Natural killer cell (primary cell): Measurements from ENCODE around the gene CSNK1E. TPM values are rescaled to one million over a fixed set of nuclear protein-coding genes. Genes with fewer than 3 reads are reported as not detected.

Source experiments
- ATAC-seq, 3 donors: fragments of 150-1000 bp in 2 of 3; fragments of 200-7000 bp in 1 of 3; cut with Tn5 transposase; 1 replicate in 1 of 3; 2 replicates in 2 of 3; pipeline ENCODE4 v1.10.0; 2021; ENCODE audit warnings: mild to moderate bottlenecking in 2 of 3, moderate library complexity in 2 of 3
- DNase-seq, 2 donors: peaks; one replicate each; pipeline versions ENCODE4 v3.0.0 to v3.0.0-alpha.2; 2013 to 2021; ENCODE audit warnings: mixed read lengths in 1 of 2
- H3K27ac ChIP-seq: one replicate; pipeline ENCODE4 v1.5.1; 2013; ENCODE audit warnings: mild to moderate bottlenecking, low read length
- H3K27me3 ChIP-seq: one replicate; pipeline ENCODE4 v1.6.1; 2013; ENCODE audit warnings: low read length; ENCODE audit not compliant: control insufficient read depth, insufficient read depth
- H3K36me3 ChIP-seq: one replicate; pipeline ENCODE4 v1.6.1; 2013; ENCODE audit warnings: low read length; ENCODE audit not compliant: control insufficient read depth, insufficient read depth
- H3K4me1 ChIP-seq: one replicate; pipeline ENCODE4 v1.6.1; 2013; ENCODE audit warnings: low read length; ENCODE audit not compliant: control insufficient read depth, insufficient read depth
- H3K4me3 ChIP-seq: one replicate; pipeline ENCODE4 v1.5.1; 2013; ENCODE audit warnings: low read length
- H3K9me3 ChIP-seq: one replicate; pipeline ENCODE4 v1.6.1; 2013; ENCODE audit warnings: low read length; ENCODE audit not compliant: control insufficient read depth, insufficient read depth
- H3K27ac Mint-ChIP-seq, 2 donors: one replicate each; pipeline ENCODE4 v1.8.0; 2022; ENCODE audit warnings: mild to moderate bottlenecking in 2 of 2, mixed read lengths in 2 of 2, moderate library complexity in 1 of 2
- H3K27me3 Mint-ChIP-seq, 2 donors: one replicate each; pipeline ENCODE4 v1.8.0; 2022; ENCODE audit warnings: low read depth in 2 of 2, mixed read lengths in 2 of 2
- H3K36me3 Mint-ChIP-seq: one replicate; pipeline ENCODE4 v1.8.0; 2022; ENCODE audit warnings: mixed read lengths
- H3K4me1 Mint-ChIP-seq, 2 donors: one replicate each; pipeline ENCODE4 v1.8.0; 2022; ENCODE audit warnings: mixed read lengths in 2 of 2
- H3K4me3 Mint-ChIP-seq: one replicate; pipeline ENCODE4 v1.8.0; 2022; ENCODE audit warnings: mild to moderate bottlenecking, moderate library complexity, mixed read lengths
- H3K9me3 Mint-ChIP-seq, 2 donors: one replicate each; pipeline ENCODE4 v1.8.0; 2022; ENCODE audit warnings: mixed read lengths in 2 of 2
- WGBS: methylation state at CpG from one replicate; pipeline ENCODE4 v1.1.7; 2013; ENCODE audit warnings: missing lambda C conversion rate; ENCODE audit not compliant: insufficient coverage; 5-methylcytosine and 5-hydroxymethylcytosine counted together
- intact Hi-C: fragments of 100-400 bp; cut with micrococcal nuclease; formaldehyde crosslinking; loops from one replicate; pipeline ENCODE4 v1.14.2; 2022
- total RNA-seq, 4 donors: library from RNA; stranded (reverse); fragments of 120-200 nt in 1 of 4; gene quantifications; one replicate each; pipeline versions ENCODE4 v1.2.3 to v1.2.4, GENCODE V29; 2013 to 2022
- TF ChIP-seq, protein P1 (sequence below): fragments of 200-600 bp; IDR thresholded peaks from one replicate; pipeline ENCODE4 v1.8.0; 2022; ENCODE audit warnings: antibody characterized with exemption

Gene CSNK1E
- total RNA-seq, 3 donors from 2014 or later (not counting 1 experiment from before 2014, with no cell fraction given) = 126 to 178 (median 149) TPM

DNA sequence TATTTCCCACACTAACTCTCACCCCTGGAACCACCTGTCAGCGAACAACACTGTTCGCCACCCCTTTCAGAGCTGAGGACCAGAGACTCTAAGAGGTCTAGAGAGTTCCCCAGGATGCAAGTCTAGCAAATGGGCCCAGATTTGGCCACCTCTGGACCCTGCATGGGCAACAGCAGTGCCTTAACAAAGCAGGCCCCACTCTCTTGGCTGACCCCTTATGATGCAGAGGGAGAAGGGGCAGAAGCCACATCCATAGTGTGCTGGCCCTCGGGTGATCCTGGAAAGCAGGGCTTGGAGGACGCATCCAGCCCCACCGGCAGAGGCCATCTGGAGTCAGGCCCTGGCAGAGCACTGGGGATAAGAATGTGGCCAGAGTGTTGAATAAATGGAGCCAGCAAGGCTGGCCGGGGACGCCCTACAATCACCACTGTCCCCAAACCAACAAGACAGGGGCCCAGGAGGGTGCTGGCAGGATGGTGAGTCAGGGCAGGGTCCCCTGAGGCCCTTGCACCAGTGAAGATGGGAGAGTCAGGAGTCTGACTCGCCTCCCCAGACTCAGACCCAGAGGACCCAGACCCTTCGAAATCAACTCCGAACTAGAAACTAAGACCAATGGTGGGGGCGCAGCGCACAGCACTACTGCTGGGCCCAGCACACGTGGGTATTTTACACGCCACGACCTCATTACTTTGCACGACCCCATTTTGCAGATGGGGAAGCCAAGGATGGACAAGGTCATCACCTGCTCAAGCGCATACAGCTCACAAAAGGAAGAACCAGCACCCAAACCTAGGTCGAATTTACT is 6.5 kb downstream of the CSNK1E start:
- no peaks in the 10 kb centered on the region for H3K27me3 Mint-ChIP-seq
- peaks cover 2% of the 10 kb centered on the region for H3K36me3 ChIP-seq
- no peaks in the 10 kb centered on the region for H3K36me3 Mint-ChIP-seq
- peaks cover 56 to 73% of the 10 kb centered on the region in 2 donors for H3K4me1 Mint-ChIP-seq
- H3K4me1 ChIP-seq = peaks cover 38% of the 10 kb centered on the region
- ATAC-seq (no peak), DNase-seq (no peak)
- no peaks in the 10 kb centered on the region for H3K27me3 ChIP-seq
- no peak overlapping the region for H3K4me3 Mint-ChIP-seq
- H3K9me3 Mint-ChIP-seq = no peaks in the 10 kb centered on the region
- H3K27ac Mint-ChIP-seq = peak overlapping the region in 1 of 2 donors; percentile 47
- WGBS = 83% methylated on average over 18 of the region's 18 CpGs
- intact Hi-C loops = loop anchor here (10.0 kb wide), 1 partner anchor 106 kb away; the partner anchor contains the start of gene MAFF
- no peak overlapping the region for H3K27ac ChIP-seq
- TF ChIP-seq, protein P1, sequence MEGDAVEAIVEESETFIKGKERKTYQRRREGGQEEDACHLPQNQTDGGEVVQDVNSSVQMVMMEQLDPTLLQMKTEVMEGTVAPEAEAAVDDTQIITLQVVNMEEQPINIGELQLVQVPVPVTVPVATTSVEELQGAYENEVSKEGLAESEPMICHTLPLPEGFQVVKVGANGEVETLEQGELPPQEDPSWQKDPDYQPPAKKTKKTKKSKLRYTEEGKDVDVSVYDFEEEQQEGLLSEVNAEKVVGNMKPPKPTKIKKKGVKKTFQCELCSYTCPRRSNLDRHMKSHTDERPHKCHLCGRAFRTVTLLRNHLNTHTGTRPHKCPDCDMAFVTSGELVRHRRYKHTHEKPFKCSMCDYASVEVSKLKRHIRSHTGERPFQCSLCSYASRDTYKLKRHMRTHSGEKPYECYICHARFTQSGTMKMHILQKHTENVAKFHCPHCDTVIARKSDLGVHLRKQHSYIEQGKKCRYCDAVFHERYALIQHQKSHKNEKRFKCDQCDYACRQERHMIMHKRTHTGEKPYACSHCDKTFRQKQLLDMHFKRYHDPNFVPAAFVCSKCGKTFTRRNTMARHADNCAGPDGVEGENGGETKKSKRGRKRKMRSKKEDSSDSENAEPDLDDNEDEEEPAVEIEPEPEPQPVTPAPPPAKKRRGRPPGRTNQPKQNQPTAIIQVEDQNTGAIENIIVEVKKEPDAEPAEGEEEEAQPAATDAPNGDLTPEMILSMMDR = no peak
- no peaks in the 10 kb centered on the region for H3K9me3 ChIP-seq
- no peak overlapping the region for H3K4me3 ChIP-seq

DNA sequence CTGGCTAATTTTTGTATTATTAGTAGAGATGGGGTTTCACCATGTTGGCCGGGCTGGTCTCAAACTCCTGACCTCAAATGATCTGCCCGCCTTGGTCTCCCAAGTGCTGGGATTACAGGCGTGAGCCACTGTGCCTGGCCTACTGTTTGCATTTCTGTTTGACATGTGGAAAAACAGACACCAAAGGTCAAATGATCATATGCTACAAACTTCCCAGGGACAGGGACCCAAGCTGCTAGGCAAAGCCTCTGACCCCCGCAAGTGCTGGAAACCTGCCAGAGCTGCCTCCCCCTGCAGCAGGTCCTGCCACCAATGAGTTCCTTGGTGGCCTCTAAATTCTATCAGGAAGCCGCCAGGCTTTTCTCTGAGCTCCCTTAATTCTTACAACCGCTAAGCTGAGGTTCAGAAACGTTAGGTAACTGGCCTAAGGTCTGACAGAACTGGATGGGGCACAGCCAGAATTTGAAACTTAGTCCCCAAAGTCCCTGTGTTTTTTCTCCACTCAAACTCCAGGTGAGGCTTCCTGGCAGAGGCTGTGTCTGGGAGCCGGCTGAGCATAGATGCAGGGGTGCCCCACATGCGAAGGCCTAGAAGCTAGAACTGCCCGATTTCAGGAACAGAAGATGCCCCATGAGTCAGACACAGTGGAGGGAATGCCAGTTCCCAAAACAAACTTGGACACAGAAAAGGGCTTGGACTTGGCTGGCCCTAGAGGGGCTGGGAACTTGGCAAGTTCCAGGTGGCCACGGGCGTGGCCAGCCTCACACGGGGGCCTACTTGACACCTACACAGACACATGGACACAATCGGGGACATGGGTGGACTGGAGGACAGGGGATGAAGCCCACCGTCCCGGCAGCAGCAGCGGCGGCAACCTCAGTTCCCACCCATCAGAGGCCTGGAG is 7.4 kb downstream of the CSNK1E start:
- peaks cover 32% of the 10 kb centered on the region for H3K4me1 ChIP-seq

DNA sequence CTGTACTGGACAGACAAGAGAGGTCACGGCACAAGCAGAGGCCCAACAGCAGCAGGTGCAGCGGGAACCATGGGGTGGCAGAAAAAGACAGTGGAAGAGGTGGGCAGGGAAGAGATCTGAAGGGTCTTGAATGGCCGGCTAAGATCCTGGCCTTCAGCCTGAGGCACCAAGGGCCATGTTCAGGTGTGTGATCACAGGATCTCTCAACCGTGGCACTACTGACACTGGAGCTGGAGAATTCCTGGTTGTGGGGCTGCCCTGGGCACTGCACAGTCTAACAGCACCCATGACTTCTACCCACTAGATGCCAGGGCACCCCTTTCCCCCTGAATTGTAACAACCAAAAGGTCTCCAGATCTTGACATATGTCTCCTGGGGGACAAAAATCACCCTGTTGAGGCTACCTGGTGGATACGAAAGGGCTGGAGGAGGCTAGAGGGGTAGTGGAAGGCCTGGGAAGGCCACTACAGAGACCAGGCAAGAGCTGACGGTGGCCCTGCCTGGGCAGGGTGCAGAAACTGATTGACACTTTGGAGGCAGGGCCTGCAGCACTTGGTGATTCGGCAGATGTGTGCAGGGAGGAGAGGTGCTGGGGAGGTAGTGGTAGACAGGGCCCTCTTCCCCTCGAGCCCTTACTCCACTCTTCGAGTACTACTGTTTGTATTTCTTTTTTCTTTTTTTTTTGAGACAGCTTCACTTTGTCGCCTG is 8.3 kb downstream of the CSNK1E start:
- H3K9me3 Mint-ChIP-seq = no peaks in the 10 kb centered on the region
- H3K36me3 Mint-ChIP-seq = no peaks in the 10 kb centered on the region
- intact Hi-C loops = no loop called here
- no peaks in the 10 kb centered on the region for H3K9me3 ChIP-seq
- ATAC-seq (no peak), DNase-seq (no peak)
- no peaks in the 10 kb centered on the region for H3K27me3 Mint-ChIP-seq
- no peak overlapping the region for H3K4me3 ChIP-seq
- peak overlapping the region in 1 of 2 donors; percentile 0 for H3K27ac Mint-ChIP-seq
- H3K4me1 Mint-ChIP-seq = peaks cover 50 to 62% of the 10 kb centered on the region in 2 donors
- H3K27me3 ChIP-seq = no peaks in the 10 kb centered on the region
- WGBS = 90% methylated on average over 10 of the region's 10 CpGs
- H3K4me1 ChIP-seq = peaks cover 23% of the 10 kb centered on the region
- no peak overlapping the region for H3K4me3 Mint-ChIP-seq
- no peak overlapping the region for H3K27ac ChIP-seq
- H3K36me3 ChIP-seq = peaks cover 2% of the 10 kb centered on the region
- TF ChIP-seq, protein P1 = no peak

More for the DNA sequence above, 7.4 kb downstream of the CSNK1E start:
- Histone ChIP-seq H3K27me3 (no peaks in the 10 kb centered on the region), H3K36me3 (peaks cover 2% of the 10 kb centered on the region), H3K9me3 (no peaks in the 10 kb centered on the region), H3K27ac (no peak overlapping the region), H3K4me3 (no peak overlapping the region)
- DNase-seq = no peak
- intact Hi-C loops = loop anchor here (10.0 kb wide), 1 partner anchor 105 kb away; the partner anchor contains the start of gene MAFF
- no peaks in the 10 kb centered on the region for H3K27me3 Mint-ChIP-seq
- H3K4me3 Mint-ChIP-seq = no peak overlapping the region
- TF ChIP-seq, protein P1 = no peak
- H3K4me1 Mint-ChIP-seq = peaks cover 53 to 65% of the 10 kb centered on the region in 2 donors
- H3K9me3 Mint-ChIP-seq = no peaks in the 10 kb centered on the region
- ATAC-seq = no peak
- no peaks in the 10 kb centered on the region for H3K36me3 Mint-ChIP-seq
- WGBS = 94% methylated on average over 18 of the region's 18 CpGs
- peak overlapping the region in 1 of 2 donors; percentile 47 for H3K27ac Mint-ChIP-seq
